Astrocyte of the hippocampus (primary cell): Measurements from ENCODE around the gene MARK4.
"Not testable (repeated sequence)": the region's sequence is repeated elsewhere in the genome, so short reads cannot be mapped to it uniquely, and the experiment has no call there.

Experiments used
- DNase-seq: peaks from one replicate; pipeline ENCODE4 v3.0.0; 2011; ENCODE audit warnings: low read depth, low spot score

MARK4 gene

DNA sequence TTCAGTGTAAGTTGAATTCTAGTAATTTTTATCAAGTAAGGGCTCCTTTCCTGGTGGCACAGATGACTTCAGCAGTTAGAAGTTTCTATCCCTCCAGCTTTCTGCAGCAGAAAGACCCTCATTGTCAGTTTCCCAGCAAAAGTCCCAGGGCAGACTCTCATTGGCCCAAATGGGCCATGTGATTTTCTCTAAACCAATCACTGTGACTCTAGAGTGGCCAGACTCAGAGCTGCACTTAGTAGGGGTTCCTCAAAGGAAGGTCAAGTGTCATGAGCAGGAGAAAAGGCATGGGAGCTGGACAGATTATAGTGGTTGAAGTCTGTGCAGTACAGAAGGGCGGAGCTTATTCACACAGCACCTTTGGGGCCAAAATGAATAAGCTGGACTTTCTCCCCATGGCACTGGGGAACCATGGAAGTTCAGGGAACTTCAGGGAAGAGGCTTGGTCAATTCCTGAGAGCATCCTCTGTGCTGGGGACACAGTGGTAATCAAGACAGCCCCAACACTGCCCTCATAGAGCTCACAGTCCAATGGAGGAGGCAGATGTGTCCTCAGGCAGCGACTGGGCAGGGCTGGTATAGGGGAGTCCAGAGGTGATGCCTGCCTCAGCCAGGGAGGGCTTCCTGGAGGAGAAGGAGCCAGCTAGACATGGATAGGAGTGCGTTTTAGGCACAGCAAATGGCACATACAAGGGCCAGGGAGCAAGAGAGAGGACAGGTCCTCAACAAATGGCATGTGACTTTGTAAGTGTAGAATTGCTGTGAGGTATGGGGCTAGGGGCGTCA lies 53.3 kb downstream of the MARK4 start:
- no peak for DNase-seq

GRCh38 chr19:45305007-45305406 lies 53.9 kb downstream of the MARK4 start:
- no peak for DNase-seq

- no peak for DNase-seq
These were observed 54.4 kb downstream of the MARK4 start for GRCh38 chr19:45305421-45305820.

- no peak for DNase-seq
These were observed 55.0 kb downstream of the MARK4 start for GRCh38 chr19:45306040-45306439.

DNA sequence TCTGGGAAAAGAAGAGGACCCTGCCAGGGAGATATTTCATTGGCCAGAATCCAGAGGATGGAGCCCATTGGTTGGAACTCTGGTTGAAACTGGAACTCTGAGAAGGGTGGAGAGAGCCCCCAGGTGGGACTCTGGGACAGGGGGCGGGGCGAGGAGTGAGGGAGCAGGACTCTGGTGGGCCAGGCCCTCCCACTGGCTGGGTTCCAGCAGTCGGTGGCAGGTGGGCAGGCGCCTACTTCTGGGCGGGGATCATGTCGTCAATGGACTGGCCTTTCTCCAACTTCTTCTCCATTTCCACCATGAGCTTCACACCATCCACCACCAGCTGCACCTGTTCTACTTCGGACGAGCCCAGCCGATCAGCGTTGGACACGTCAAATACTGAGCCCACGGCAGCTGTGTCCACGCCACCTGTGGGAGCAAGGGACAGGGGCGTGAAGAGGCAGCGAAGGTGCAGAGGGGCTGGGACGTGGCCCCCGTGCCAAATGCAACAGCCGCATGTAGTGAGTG lies 55.5 kb downstream of the MARK4 start:
- no peak for DNase-seq

GRCh38 chr19:45307361-45307760 lies 56.3 kb downstream of the MARK4 start:
- DNase-seq = no peak

DNA sequence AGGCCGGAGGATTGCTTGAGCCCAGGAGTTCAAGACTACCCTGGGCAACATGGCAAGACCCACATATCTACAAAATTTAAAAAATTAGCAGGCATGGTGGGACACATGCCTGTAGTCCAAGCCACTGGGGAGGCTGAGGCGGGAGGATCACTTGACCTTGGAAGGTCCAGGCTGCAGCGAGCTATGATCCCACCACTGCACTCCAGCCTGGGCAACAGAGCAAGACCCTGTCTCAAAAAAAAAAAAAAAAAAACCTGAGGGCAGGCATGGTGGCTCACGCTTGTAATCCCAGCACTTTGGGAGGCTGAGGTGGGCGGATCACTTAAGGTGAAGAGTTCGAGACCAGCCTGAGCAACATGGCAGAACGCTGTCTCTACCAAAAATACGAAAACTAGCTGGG lies 58.3 kb downstream of the MARK4 start:
- DNase-seq = not testable (repeated sequence)

DNA sequence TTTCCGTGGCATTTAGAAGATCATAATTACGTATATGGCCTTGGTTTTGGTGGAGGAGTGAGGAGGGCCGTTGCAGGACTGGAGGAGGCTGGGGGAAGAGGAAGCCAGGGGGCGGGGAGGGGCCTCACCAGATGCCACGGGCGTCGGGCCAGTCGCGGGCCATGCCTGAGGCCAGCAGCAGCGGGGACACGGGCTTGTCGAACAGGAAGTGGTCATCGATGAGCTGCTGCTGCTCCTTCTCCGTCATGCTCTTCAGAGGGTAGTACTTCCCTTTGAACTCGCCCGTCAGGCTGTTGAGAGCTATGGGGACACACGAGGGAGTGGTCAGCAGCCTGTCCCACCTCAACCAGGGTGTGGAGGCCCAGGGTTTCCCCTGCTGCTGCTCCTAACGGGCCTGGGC lies 60.5 kb downstream of the MARK4 start:
- no peak for DNase-seq

GRCh38 chr19:45312285-45312684 lies 61.2 kb downstream of the MARK4 start:
- DNase-seq = not testable (repeated sequence)

- no peak for DNase-seq
These were observed 63.7 kb downstream of the MARK4 start for GRCh38 chr19:45314708-45315245.

GRCh38 chr19:45315304-45315703 lies 64.2 kb downstream of the MARK4 start:
- DNase-seq = no peak

- DNase-seq = no peak
These were observed 70.1 kb downstream of the MARK4 start for GRCh38 chr19:45320997-45321775.

- no peak for DNase-seq
These were observed 70.8 kb downstream of the MARK4 start for GRCh38 chr19:45321848-45322247.

- no peak for DNase-seq
These were observed 71.2 kb downstream of the MARK4 start for GRCh38 chr19:45322311-45322710.

GRCh38 chr19:45322744-45323281 lies 71.7 kb downstream of the MARK4 start, which contains the start of gene CKM:
Gene CKM, minus strand, starts transcription at chr19:45322875. Its CDS starts 3,162 bp downstream, at chr19:45319713.
- no peak for DNase-seq

GRCh38 chr19:45323671-45324081 lies 72.6 kb downstream of the MARK4 start:
- DNase-seq = peak; percentile 41

GRCh38 chr19:45324349-45324907 lies 73.4 kb downstream of the MARK4 start:
- DNase-seq = no peak

GRCh38 chr19:45327404-45328143 lies 76.5 kb downstream of the MARK4 start:
- no peak for DNase-seq

DNA sequence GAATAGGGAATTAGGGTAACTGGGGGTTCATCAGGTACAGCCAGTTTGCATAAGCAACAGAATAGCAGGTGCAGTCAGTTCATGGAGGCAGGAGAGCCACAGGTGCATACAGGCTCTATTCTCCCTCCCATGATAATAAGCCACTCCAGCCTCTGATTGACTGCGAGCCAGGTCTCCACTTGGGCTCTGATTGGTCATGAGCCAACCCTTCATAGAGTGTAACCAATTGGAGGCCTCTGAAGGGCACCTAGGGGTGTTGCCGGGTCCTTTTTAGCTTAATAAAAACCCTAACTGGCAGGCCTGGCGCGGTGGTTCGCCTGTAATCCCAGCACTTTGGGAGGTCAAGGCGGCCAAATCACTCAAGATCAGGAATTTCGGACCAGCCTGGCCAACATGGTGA lies 80.3 kb downstream of the MARK4 start:
- no peak for DNase-seq

DNA sequence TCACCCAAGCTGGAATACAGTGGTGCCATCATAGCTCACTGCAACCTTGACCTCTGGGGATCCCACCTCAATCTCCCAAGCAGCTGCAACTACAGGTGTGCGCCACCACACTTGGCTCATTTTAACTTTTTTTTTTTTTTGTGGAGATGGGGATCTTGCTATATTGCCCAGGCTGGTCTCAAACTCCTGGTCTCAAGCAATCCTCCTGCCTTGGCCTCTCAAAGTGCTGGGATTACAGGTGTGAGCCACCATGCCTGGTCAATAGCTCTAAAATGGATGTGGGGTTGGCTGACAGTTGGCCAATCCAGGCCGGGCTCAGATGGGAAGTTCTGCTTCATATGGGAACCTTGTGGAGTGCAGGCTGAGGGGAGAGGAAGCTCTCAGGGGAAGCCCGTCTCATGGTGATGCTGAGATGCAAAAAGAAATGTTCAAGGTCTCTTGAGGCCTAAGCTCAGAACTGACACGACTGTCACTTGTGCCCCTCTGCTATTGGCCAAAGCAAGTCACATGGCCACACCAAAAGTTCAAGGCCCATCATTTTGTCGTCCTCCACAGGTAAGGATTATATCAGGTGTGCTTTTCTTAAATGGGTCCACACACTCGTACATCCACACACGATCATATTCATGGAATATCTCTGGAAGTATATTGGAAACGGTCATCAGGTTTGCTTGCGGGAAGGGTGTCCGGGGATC lies 82.7 kb downstream of the MARK4 start:
- no peak for DNase-seq
